Adipocyte (in vitro differentiated cells): ENCODE data around the gene DENND4B.
"Not testable (repeated sequence)": the region's sequence is repeated elsewhere in the genome, so short reads cannot be mapped to it uniquely, and the experiment has no call there.

Experiments
- DNase-seq: peaks from one replicate; pipeline ENCODE4 v3.0.0-alpha.2; 2015; ENCODE audit warnings: low read depth
- H3K27me3 ChIP-seq: replicated peaks from 2 replicates; pipeline ENCODE4 v1.7.0; 2013; ENCODE audit warnings: mild to moderate bottlenecking, low read length, moderate library complexity; ENCODE audit not compliant: control insufficient read depth, insufficient read depth
- H3K36me3 ChIP-seq: 2 replicates; pipeline ENCODE4 v1.7.0; 2013; ENCODE audit warnings: low read length, mild to moderate bottlenecking, moderate library complexity; ENCODE audit not compliant: control insufficient read depth, insufficient read depth, severe bottlenecking
- H3K4me1 ChIP-seq: 2 replicates; pipeline ENCODE4 v1.7.0; 2013; ENCODE audit warnings: mild to moderate bottlenecking, low read length, moderate library complexity; ENCODE audit not compliant: control insufficient read depth, insufficient read depth
- H3K4me3 ChIP-seq: 2 replicates; pipeline ENCODE4 v1.7.0; 2013; ENCODE audit warnings: mild to moderate bottlenecking, low read length, moderate library complexity
- H3K9ac ChIP-seq: 2 replicates; pipeline ENCODE4 v1.7.0; 2013; ENCODE audit warnings: mild to moderate bottlenecking, low read length, moderate library complexity
- H3K9me3 ChIP-seq: 2 replicates; pipeline ENCODE4 v1.7.0; 2013; ENCODE audit warnings: mild to moderate bottlenecking, low read length, moderate library complexity; ENCODE audit not compliant: control insufficient read depth

The DENND4B gene

DNA sequence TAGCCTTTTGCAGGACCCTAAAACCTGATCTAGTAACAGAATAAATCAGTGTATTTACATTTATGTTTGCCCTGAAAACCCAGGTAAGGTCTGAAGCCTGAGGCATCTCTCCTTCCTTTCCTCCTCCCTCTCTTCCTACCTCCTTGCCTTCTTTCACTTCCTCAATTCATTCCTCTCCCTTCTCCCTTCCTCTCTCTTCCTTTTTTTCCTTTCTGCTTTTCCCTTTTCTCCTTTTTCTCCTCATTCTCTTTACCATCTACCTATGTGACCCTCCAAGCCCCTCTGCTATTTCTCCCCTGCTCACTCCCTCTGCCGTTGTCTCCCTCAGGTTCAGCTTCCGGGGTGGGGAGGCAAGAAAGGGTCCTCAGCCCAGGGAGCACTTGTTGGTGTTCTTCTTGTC is 35.2 kb upstream of the DENND4B start:
- DNase-seq, H3K27me3 ChIP-seq, H3K9me3 ChIP-seq, H3K4me3 ChIP-seq: not testable (repeated sequence)
- Histone ChIP-seq H3K9ac (peak overlapping the region; percentile 14), H3K4me1 (peaks cover 20% of the 10 kb centered on the region), H3K36me3 (peaks cover 50% of the 10 kb centered on the region)

- H3K4me3 ChIP-seq, H3K27me3 ChIP-seq, H3K9ac ChIP-seq, DNase-seq, H3K9me3 ChIP-seq: not testable (repeated sequence)
- Histone ChIP-seq H3K4me1 (peaks cover 19% of the 10 kb centered on the region), H3K36me3 (peaks cover 68% of the 10 kb centered on the region)
Observed at GRCh38 chr1:153979091-153979490, 32.6 kb upstream of the DENND4B start.

GRCh38 chr1:153978274-153978909 is 31.9 kb upstream of the DENND4B start:
- Histone ChIP-seq H3K9me3 (no peaks in the 10 kb centered on the region), H3K9ac (peak overlapping the region; percentile 100), H3K4me1 (peaks cover 17% of the 10 kb centered on the region), H3K27me3 (no peaks in the 10 kb centered on the region), H3K36me3 (peaks cover 71% of the 10 kb centered on the region), H3K4me3 (peak overlapping the region; percentile 100)
- DNase-seq = no peak

GRCh38 chr1:153977250-153978240 is 31.0 kb upstream of the DENND4B start, which contains the start of gene JTB:
Gene JTB, minus strand, starts transcription at chr1:153977674. Its CDS starts 422 bp downstream, at chr1:153977252.
- peaks cover 63% of the 10 kb centered on the region for H3K36me3 ChIP-seq

GRCh38 chr1:153976819-153977249 is 30.3 kb upstream of the DENND4B start:
- Histone ChIP-seq H3K9ac (peak overlapping the region; percentile 100), H3K27me3 (no peaks in the 10 kb centered on the region), H3K36me3 (peaks cover 56% of the 10 kb centered on the region), H3K4me1 (peaks cover 17% of the 10 kb centered on the region), H3K4me3 (peak overlapping the region; percentile 100), H3K9me3 (no peaks in the 10 kb centered on the region)
- peak; percentile 28 for DNase-seq

More at GRCh38 chr1:153977250-153978240, 31.0 kb upstream of the DENND4B start, which contains the start of gene JTB:
- DNase-seq = peak; percentile 95
- Histone ChIP-seq H3K4me3 (peak within 1 kb of the TSS; percentile 100), H3K4me1 (peaks cover 17% of the 10 kb centered on the region), H3K9ac (peak within 1 kb of the TSS; percentile 100), H3K9me3 (no peaks in the 10 kb centered on the region), H3K27me3 (no peaks in the 10 kb centered on the region)

DNA sequence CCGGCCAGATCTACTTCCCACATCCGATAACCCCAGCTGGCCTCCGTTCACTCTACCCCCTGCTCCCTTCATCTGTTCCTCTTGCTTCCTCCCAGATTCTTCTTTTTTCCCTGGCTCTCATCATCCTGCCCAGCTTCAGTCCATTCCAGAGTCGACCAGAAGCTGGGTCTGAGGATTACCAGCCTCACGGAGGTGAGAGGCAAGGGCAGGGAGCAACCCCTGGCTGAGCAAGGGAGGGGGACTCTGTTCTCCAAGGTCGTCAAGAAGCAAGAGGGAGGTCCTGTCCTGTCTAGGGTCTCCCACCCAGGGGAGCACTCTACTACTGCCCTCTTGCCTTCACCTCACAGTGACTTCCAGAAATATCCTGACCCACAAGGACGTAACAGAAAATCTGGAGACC is 27.0 kb upstream of the DENND4B start:
- H3K4me3 ChIP-seq = no peak overlapping the region

DNA sequence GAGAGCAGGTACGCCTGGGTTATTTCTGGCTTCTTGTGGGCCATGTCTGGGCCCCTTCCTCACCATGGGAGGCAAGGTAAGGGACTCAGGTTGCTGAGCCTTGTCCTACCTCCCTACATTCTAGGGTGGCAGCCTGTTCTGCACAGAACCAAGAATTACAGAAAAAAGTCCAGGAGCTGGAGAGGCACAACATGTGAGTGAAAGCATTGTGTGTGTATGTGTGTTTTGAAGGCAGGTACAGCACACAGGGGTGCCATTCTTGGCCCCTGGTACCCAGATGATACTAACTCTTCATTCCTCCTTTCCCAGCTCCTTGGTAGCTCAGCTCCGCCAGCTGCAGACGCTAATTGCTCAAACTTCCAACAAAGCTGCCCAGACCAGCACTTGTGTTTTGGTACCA is 26.6 kb upstream of the DENND4B start:
- H3K9ac ChIP-seq = no peak overlapping the region
- no peak overlapping the region for H3K4me3 ChIP-seq
- no peaks in the 10 kb centered on the region for H3K9me3 ChIP-seq
- H3K27me3 ChIP-seq = no peaks in the 10 kb centered on the region
- peaks cover 24% of the 10 kb centered on the region for H3K36me3 ChIP-seq
- DNase-seq = no peak
- H3K4me1 ChIP-seq = peaks cover 17% of the 10 kb centered on the region

More for the DNA sequence above, 27.0 kb upstream of the DENND4B start:
- H3K27me3 ChIP-seq = no peaks in the 10 kb centered on the region
- H3K36me3 ChIP-seq = peaks cover 27% of the 10 kb centered on the region
- no peak for DNase-seq
- no peaks in the 10 kb centered on the region for H3K9me3 ChIP-seq
- no peak overlapping the region for H3K9ac ChIP-seq
- H3K4me1 ChIP-seq = peaks cover 17% of the 10 kb centered on the region

DNA sequence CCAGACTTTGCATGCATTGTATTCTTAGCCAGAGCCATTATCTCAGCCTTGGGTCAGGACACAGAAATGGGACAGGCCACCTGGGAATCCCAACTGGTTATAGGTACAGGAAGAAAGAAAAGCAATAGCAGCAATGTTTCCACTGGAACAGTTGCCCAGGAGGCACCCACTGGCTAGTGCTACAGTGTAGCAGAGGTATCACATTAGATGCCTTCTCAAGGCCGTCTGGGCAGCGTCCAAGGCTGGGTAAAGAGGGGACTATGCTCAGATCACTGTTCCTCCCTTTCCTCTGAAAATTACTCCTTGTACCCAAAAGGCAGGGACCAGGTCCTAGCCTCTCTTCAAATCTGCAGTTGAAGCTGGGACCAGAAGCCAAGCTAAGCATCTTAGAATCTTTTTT is 23.8 kb upstream of the DENND4B start:
- Histone ChIP-seq H3K4me1 (peaks cover 12% of the 10 kb centered on the region), H3K9me3 (no peaks in the 10 kb centered on the region), H3K36me3 (peaks cover 17% of the 10 kb centered on the region), H3K9ac (no peak overlapping the region), H3K27me3 (no peaks in the 10 kb centered on the region), H3K4me3 (no peak overlapping the region)
- DNase-seq = no peak

DNA sequence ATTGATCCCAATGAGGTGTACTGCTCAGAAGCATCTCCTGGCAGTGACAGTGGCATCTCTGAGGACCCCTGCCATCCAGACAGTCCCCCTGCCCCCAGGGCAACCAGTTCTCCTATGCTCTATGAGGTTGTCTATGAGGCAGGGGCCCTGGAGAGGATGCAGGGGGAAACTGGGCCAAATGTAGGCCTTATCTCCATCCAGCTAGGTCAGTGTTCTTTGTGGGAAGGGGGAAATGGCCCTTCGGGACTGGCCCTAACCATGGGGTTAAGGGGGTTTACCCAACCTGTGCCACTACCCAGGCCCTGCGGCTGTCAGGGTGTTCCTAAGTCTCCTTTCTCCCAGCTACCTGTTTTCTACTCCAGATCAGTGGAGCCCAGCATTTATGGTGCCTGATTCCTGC is 22.5 kb upstream of the DENND4B start:
- Histone ChIP-seq H3K4me3 (no peak overlapping the region), H3K9ac (no peak overlapping the region), H3K4me1 (peaks cover 17% of the 10 kb centered on the region), H3K9me3 (no peaks in the 10 kb centered on the region), H3K36me3 (peaks cover 5% of the 10 kb centered on the region), H3K27me3 (no peaks in the 10 kb centered on the region)
- no peak for DNase-seq

DNA sequence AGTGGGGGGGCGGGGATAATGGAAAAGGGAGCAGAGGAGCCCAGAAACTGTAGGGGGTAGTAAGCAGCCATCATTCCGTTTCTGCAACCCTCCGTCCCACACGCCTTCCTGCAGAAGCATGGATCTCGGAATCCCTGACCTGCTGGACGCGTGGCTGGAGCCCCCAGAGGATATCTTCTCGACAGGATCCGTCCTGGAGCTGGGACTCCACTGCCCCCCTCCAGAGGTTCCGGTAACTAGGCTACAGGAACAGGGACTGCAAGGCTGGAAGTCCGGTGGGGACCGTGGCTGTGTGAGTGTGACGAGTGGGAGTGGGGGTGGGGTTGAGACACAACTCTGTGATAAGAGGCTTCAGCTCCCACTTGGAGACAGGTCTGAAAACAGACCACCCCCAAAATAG is 21.9 kb upstream of the DENND4B start:
- no peaks in the 10 kb centered on the region for H3K9me3 ChIP-seq
- H3K36me3 ChIP-seq = no peaks in the 10 kb centered on the region
- H3K9ac ChIP-seq = peak overlapping the region; percentile 86
- no peaks in the 10 kb centered on the region for H3K27me3 ChIP-seq
- H3K4me3 ChIP-seq = peak overlapping the region; percentile 89
- no peak for DNase-seq
- peaks cover 20% of the 10 kb centered on the region for H3K4me1 ChIP-seq

- Histone ChIP-seq H3K4me1 (peaks cover 21% of the 10 kb centered on the region), H3K4me3 (peak overlapping the region; percentile 89), H3K9ac (peak overlapping the region; percentile 86), H3K27me3 (no peaks in the 10 kb centered on the region), H3K9me3 (no peaks in the 10 kb centered on the region), H3K36me3 (no peaks in the 10 kb centered on the region)
- DNase-seq = no peak
Observed at GRCh38 chr1:153968000-153968363, 21.5 kb upstream of the DENND4B start.
